ENCODE data around the gene AHDC1.

AHDC1 gene

DNA sequence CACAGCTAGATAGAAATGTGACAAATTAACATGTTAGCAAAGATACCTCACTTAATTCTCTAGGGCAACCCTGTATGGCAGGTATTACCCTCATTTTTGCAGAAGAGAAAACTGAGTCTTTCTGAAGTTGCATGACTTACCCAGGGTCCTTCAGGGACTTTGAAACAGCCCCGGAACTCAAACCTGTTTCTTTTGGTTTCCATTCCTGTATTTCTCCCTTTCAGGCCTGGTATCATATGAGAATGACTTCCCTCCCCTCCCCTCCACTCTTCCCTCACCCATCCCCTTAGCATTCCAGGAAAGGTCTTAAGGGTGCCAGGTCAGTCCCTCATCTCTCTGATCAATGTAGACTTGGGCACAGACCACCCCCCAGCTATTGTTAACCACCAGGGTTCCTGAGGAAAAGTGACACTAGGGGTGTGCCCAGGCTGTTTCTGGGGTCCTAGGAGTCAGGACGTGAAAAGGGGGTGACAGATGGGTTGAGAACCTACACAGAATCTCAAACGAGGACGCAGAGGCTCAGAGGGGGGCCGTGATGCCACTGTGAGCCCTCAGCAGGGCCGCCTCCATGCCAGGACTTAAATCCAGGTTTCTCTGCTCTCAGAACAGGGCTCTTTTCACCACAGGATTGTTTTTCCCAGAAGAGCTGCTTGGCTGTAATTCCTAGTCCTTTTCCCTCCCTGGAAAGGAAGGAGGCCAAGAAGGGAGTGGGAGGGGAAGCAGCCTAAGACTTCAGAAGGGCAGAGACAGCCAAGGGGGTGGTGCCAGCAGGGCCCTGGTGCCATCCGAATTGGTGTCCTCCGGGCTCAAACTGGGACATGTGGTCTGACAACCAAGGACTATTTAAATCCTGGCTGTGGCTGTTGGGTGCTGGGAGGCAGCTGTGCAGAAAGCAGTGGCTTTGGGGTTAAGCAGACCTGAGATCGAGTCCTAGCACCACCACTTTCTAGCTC lies 111.9 kb downstream of the AHDC1 start:
- Mint-ChIP-seq H3K9me3 (no peaks in the 10 kb centered on the region), H3K27ac (peak overlapping the region; percentile 77 to 91 (median 86)), H3K4me3 (peak overlapping the region; percentile 51 to 70 (median 57)), H3K27me3 (ENCODE audit: low read depth) (no peaks in the 10 kb centered on the region), H3K36me3 (ENCODE audit: low read depth) (no peaks in the 10 kb centered on the region), H3K4me1 (peaks cover 45% of the 10 kb centered on the region)
- TF ChIP-seq, protein P1, sequence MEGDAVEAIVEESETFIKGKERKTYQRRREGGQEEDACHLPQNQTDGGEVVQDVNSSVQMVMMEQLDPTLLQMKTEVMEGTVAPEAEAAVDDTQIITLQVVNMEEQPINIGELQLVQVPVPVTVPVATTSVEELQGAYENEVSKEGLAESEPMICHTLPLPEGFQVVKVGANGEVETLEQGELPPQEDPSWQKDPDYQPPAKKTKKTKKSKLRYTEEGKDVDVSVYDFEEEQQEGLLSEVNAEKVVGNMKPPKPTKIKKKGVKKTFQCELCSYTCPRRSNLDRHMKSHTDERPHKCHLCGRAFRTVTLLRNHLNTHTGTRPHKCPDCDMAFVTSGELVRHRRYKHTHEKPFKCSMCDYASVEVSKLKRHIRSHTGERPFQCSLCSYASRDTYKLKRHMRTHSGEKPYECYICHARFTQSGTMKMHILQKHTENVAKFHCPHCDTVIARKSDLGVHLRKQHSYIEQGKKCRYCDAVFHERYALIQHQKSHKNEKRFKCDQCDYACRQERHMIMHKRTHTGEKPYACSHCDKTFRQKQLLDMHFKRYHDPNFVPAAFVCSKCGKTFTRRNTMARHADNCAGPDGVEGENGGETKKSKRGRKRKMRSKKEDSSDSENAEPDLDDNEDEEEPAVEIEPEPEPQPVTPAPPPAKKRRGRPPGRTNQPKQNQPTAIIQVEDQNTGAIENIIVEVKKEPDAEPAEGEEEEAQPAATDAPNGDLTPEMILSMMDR (IDR thresholded peaks at IDR 0.05; ENCODE audit: unreplicated experiment in 3 of 3) = no peak

DNA sequence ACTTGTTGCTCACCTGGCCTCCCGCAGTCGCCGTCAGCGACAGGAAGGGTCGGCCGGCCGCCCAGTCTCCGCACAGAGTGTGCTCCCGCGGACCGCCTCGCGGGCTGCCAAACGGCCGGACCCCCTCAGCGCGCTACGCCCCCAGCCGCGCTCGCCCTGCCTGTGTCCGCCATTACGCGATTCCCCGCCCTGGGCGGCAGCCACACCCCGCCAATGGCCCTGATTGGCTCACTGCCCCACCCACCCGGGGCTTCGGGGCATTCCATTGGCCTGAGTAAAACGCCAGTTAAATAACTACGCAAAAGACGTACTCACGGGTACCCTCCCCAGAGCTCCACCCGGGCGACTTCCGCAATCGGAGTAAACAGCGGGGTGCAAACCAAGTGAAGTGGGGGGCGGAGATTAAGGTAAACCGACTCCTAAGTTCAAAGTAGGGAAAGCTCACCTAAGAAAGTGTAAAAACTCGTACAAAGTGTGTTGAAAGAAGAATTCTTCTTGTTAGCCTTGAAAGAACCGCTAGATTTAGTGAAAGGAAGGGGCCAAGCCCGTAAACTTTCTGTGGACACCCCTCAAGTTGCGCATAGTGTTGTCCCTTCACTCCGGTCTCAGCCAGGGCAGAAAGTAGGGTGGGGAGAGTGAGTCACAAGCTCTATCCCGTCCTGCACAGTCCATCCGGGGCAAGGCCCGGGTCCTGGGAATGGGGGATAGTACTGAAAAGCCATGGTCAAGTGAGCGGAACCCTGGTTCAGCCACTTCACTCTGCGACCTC lies 113.8 kb downstream of the AHDC1 start, which contains the start of gene WASF2:
WASF2 (minus strand) TSS at position 195 of the 769 bp plus-strand sequence. CDS start 61,277 bp downstream, outside the sequence.
- peak within 1 kb of the TSS; percentile 93 to 99 (median 95) for H3K4me3 Mint-ChIP-seq
- no peaks in the 10 kb centered on the region for H3K36me3 Mint-ChIP-seq (ENCODE audit: low read depth)
- TF ChIP-seq, protein P1 (IDR thresholded peaks at IDR 0.05; ENCODE audit: unreplicated experiment in 3 of 3) = no peak
- no peaks in the 10 kb centered on the region for H3K9me3 Mint-ChIP-seq
- H3K27ac Mint-ChIP-seq = peak within 1 kb of the TSS; percentile 100
- H3K4me1 Mint-ChIP-seq = peaks cover 38% of the 10 kb centered on the region
- no peaks in the 10 kb centered on the region for H3K27me3 Mint-ChIP-seq (ENCODE audit: low read depth)

DNA sequence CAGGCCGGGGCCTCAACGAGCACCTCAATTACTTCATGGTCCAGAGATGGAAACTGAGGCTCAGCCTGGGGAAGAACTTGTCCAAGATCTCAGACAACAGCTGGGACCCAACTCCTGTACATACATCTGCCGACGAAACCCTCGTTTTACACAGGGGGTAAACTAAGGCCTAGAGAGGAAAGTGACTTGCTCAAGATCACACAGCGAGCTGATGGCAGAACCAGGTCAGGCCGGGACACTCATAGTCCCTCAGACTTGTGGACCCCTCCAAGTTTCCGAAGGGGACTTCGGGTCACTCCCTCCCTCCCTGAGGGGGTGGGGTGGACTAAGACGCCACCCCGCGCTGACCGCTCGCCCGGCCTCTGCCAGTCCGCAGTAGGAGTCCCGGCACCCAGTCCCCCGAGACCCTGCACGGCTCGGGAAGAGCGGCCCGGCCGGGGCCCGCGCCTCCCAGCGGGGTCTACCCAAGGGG lies 114.4 kb downstream of the AHDC1 start:
- TF ChIP-seq, protein P1 (IDR thresholded peaks at IDR 0.05; ENCODE audit: unreplicated experiment in 3 of 3) = no peak
- peak overlapping the region; percentile 93 to 95 (median 94) for H3K4me3 Mint-ChIP-seq
- no peaks in the 10 kb centered on the region for H3K36me3 Mint-ChIP-seq (ENCODE audit: low read depth)
- peaks cover 38% of the 10 kb centered on the region for H3K4me1 Mint-ChIP-seq
- H3K9me3 Mint-ChIP-seq = no peaks in the 10 kb centered on the region
- peak overlapping the region; percentile 92 to 100 (median 100) for H3K27ac Mint-ChIP-seq
- H3K27me3 Mint-ChIP-seq (ENCODE audit: low read depth) = no peaks in the 10 kb centered on the region

DNA sequence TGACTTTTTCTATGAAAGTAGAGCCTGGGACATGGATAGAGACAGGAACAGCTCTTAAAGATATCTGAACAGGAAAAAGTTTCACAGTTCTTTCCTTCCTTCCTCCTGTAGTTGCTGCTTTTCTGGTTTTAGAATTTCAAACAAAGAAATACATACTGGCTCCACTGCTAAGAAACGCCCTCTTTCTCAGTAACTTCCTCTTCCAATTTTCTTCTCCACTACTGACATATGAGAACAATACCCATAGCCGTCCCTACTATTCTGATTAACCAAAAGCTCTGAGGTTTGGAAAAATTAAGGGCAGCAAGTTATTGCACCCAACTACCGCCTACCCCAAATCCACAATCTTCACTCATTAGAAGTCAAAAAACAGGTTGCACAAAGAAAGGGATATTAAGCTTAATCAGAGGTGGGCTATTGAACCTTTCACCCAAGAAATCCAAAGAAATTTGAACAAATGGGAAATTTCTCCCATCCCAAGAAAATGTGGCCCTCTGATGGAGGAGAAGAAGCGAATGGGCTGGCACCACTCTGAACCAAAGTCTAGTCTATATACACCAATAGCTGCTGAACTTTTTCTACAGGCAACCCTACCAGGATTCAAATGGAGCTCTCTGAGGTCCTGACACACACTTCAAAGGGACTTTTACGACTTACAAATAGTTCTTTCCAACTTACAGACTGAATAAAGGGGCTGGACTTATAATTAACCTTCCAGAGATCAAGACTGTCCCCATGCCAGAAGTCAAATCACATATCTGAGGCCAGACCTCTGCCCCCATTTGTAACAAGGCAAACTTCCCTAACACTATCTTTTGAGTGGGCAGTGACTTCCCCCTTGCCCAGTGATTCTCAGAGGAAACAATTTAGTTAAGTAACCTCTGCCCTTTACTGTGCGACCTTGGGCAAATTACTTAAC lies 115.7 kb downstream of the AHDC1 start:
- H3K36me3 Mint-ChIP-seq (ENCODE audit: low read depth) = no peaks in the 10 kb centered on the region
- H3K9me3 Mint-ChIP-seq = no peaks in the 10 kb centered on the region
- H3K4me1 Mint-ChIP-seq = peaks cover 38% of the 10 kb centered on the region
- H3K27ac Mint-ChIP-seq = peak overlapping the region; percentile 90 to 100 (median 92)
- TF ChIP-seq, protein P1 (IDR thresholded peaks at IDR 0.05; ENCODE audit: unreplicated experiment in 3 of 3) = no peak
- peak overlapping the region; percentile 93 to 95 (median 94) for H3K4me3 Mint-ChIP-seq
- no peaks in the 10 kb centered on the region for H3K27me3 Mint-ChIP-seq (ENCODE audit: low read depth)

DNA sequence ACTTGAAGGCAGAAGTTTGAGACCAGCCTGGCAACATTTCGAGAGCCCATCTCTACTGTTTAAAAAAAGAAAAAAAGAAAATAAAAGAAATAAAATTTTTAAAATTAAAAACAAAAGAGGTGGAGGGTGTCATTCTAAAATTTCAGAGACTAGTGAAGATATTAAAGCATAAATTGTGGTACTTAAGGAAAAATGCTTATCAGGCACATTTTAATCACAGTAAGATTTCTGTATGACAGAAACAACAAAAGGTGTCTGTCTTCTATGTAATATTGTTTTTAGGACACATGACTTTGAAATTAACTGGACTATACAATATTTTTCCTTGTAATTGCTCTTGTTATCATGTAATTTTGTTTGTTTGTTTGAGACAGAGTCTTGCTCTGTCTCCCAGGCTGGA lies 118.6 kb downstream of the AHDC1 start:
- Mint-ChIP-seq H3K27ac (no peak overlapping the region), H3K4me1 (peaks cover 34% of the 10 kb centered on the region), H3K4me3 (no peak overlapping the region), H3K36me3 (ENCODE audit: low read depth) (no peaks in the 10 kb centered on the region), H3K27me3 (ENCODE audit: low read depth) (no peaks in the 10 kb centered on the region), H3K9me3 (no peaks in the 10 kb centered on the region)
- TF ChIP-seq, protein P1 (IDR thresholded peaks at IDR 0.05; ENCODE audit: unreplicated experiment in 3 of 3) = no peak
